Measurements from ENCODE around the gene PARVA. TPM values are rescaled to one million over a fixed set of nuclear protein-coding genes. Genes with fewer than 3 reads are reported as not detected.

The PARVA gene
- total and polyA plus RNA-seq, 9 of the 15 experiments (the other 6 are each of a cell fraction or from before 2014, with no cell fraction given), result 0.11 TPM; not detected in 8

GRCh38 chr11:12392672-12393071 lies 15.3 kb downstream of the PARVA start (continued):
- TF ChIP-seq MYBL2 (IDR thresholded peaks at IDR 0.05; ENCODE audit: low read depth) (no peak), MYBL2 (CRISPR knock-in tag; IDR thresholded peaks at IDR 0.05; ENCODE audit: borderline replicate concordance) (no peak), CCNT2 (IDR thresholded peaks at IDR 0.05; ENCODE audit: borderline replicate concordance, extremely low read depth, insufficient read length, low read depth, low read length) (no peak)

GRCh38 chr11:12393691-12394090 lies 16.3 kb downstream of the PARVA start:
- POLR2A ChIA-PET, result no interaction called here
- BruUV-seq (replicated peaks), result no TSS peak
- no peaks in the 10 kb centered on the region for H3K36me3 ChIP-seq (ENCODE audit: control insufficient read depth, insufficient read depth, low read length)
- no peak overlapping the region for H3K4me2 ChIP-seq (ENCODE audit: insufficient read depth, low read length)
- no peaks in the 10 kb centered on the region for H3K9me1 ChIP-seq (ENCODE audit: control insufficient read depth, insufficient read depth, low read length)
- in situ Hi-C loops (cut with MboI), result no loop called here
- H4K20me1 ChIP-seq (replicated peaks; ENCODE audit: control insufficient read depth, insufficient read depth, low read length), result no peaks in the 10 kb centered on the region
- no peak overlapping the region for H3K9ac ChIP-seq (ENCODE audit: insufficient read depth in 1 of 2, low read depth in 2 of 2, low read length in 2 of 2)
- WGBS (ENCODE audit: insufficient coverage, low coverage, missing lambda C conversion rate), result 10% methylated on average over 1 of the region's 1 CpG
- no peaks in the 10 kb centered on the region for H3K9me3 ChIP-seq (replicated peaks; ENCODE audit: control insufficient read depth, insufficient read depth, low read depth, low read length)
- H3K27me3 ChIP-seq (ENCODE audit: control insufficient read depth in 2 of 2, insufficient read depth in 2 of 2, low read length in 2 of 2), result peaks cover 7 to 17% of the 10 kb centered on the region in 2 experiments; a peak in 2 of 5 replicates
- CTCF ChIA-PET (ENCODE audit: low intra/inter-chr PET ratio), result no interaction called here
- H2AFZ ChIP-seq (ENCODE audit: low read depth, low read length), result no peak overlapping the region
- DNase-seq (ENCODE audit: extremely low read depth in 1 of 4, low spot score in 3 of 4) (no peak), ATAC-seq (no peak), FAIRE-seq (no peak)
- no peak overlapping the region for H3K27ac ChIP-seq (ENCODE audit: extremely low read depth, low read depth, low read length)
- H3K4me1 ChIP-seq (replicated peaks in 1 of 2; ENCODE audit: control insufficient read depth in 2 of 2, insufficient read depth in 2 of 2, low read length in 2 of 2), result no peaks in the 10 kb centered on the region
- TF ChIP-seq ZNF318 (IDR thresholded peaks at IDR 0.05; ENCODE audit: borderline replicate concordance in 1 of 2, low read depth in 1 of 2) (no peak), ZNF277 (CRISPR knock-in tag; IDR thresholded peaks at IDR 0.05; ENCODE audit: borderline replicate concordance) (no peak), ELF1 (tag; IDR thresholded peaks at IDR 0.05) (no peak), MAX (CRISPR knock-in tag; IDR thresholded peaks at IDR 0.05) (no peak), IRF2 (CRISPR knock-in tag; IDR thresholded peaks at IDR 0.05) (no peak), TAF15 (IDR thresholded peaks at IDR 0.05; ENCODE audit: low read depth, low read length) (no peak), FOS (IDR thresholded peaks at IDR 0.05; ENCODE audit: extremely low read depth, insufficient read length) (no peak)
- no peak overlapping the region for H3K4me3 ChIP-seq
- no peaks in the 10 kb centered on the region for H3K79me2 ChIP-seq (ENCODE audit: control insufficient read depth, insufficient read depth, low read length)
- intact Hi-C loops (cut with micrococcal nuclease), result no loop called here

Measured in K562 (cell line).